PC-3 (cell line): ENCODE data around the gene SYT7. TPM values are rescaled to one million over a fixed set of nuclear protein-coding genes. Genes with fewer than 3 reads are reported as not detected.

ENCODE experiments used
- ATAC-seq: fragments of 200-7000 bp; cut with Tn5 transposase; 2 replicates; pipeline ENCODE4 v1.9.1; 2020; ENCODE audit warnings: mild to moderate bottlenecking, moderate library complexity
- BruUV-seq: library from RNA; stranded (reverse); fragments of 400-500 nt; replicated peaks from 2 replicates; lab custom pipeline; 2021; lab: Mats Ljungman, UMichigan
- CTCF ChIA-PET: fragments of 300-600 bp; sonication (Branson Sonifier 250); formaldehyde crosslinking; loops from one replicate; lab custom pipeline; 2022; ENCODE audit warnings: antibody characterized with exemption; lab: Charles Lee
- POLR2A ChIA-PET: fragments of 300-600 bp; sonication (Branson Sonifier 250); formaldehyde crosslinking; loops from one replicate; lab custom pipeline; 2022; ENCODE audit warnings: antibody characterized with exemption; ENCODE audit not compliant: unreplicated experiment; lab: Charles Lee
- DNase-seq: peaks from one replicate; pipeline ENCODE4 v3.0.0-alpha.2; 2015
- H2AFZ ChIP-seq: fragments of 300-600 bp; sonication (generic); 2 replicates; pipeline ENCODE4 v1.6.0; 2016; ENCODE audit warnings: antibody characterized with exemption, low read length
- H3F3A ChIP-seq: fragments of 300-600 bp; sonication (generic); one replicate; pipeline ENCODE4 v1.6.0; 2017; ENCODE audit warnings: antibody characterized with exemption, low read length, control low read depth, mild to moderate bottlenecking; ENCODE audit not compliant: unreplicated experiment
- H3K27ac ChIP-seq: fragments of 300-600 bp; sonication (generic); 2 replicates; pipeline ENCODE4 v1.5.1; 2016; ENCODE audit warnings: mild to moderate bottlenecking, low read length
- H3K27me3 ChIP-seq: fragments of 300-600 bp; sonication (generic); 2 replicates; pipeline ENCODE4 v1.6.1; 2016; ENCODE audit warnings: low read length, mixed read lengths
- H3K36me3 ChIP-seq: fragments of 300-600 bp; sonication (generic); 2 replicates; pipeline ENCODE4 v1.6.1; 2016; ENCODE audit warnings: low read depth, mixed run types, low read length, mixed read lengths
- H3K4me1 ChIP-seq: fragments of 300-600 bp; sonication (generic); 2 replicates; pipeline ENCODE4 v1.5.1; 2016; ENCODE audit warnings: low read length; ENCODE audit not compliant: insufficient read depth
- H3K4me2 ChIP-seq: fragments of 300-600 bp; sonication (generic); 2 replicates; pipeline ENCODE4 v1.6.0; 2016; ENCODE audit warnings: low read length
- H3K4me3 ChIP-seq: fragments of 300-600 bp; sonication (generic); 2 replicates; pipeline ENCODE4 v1.5.1; 2016; ENCODE audit warnings: mild to moderate bottlenecking, low read length, mixed read lengths
- H3K79me2 ChIP-seq: fragments of 300-600 bp; sonication (generic); 2 replicates; pipeline ENCODE4 v1.6.1; 2017; ENCODE audit warnings: low read length, mixed read lengths
- H3K9ac ChIP-seq: fragments of 300-600 bp; sonication (generic); 2 replicates; pipeline ENCODE4 v1.6.0; 2016; ENCODE audit warnings: mild to moderate bottlenecking, low read length
- H3K9me2 ChIP-seq: fragments of 300-600 bp; sonication (generic); replicated peaks from 2 replicates; pipeline ENCODE4 v1.6.1; 2016; ENCODE audit warnings: mixed run types, low read length, mixed read lengths
- H3K9me3 ChIP-seq: fragments of 300-600 bp; sonication (generic); 2 replicates; pipeline ENCODE4 v1.6.1; 2016; ENCODE audit warnings: low read length, mixed read lengths
- H4K20me1 ChIP-seq: fragments of 300-600 bp; sonication (generic); 2 replicates; pipeline ENCODE4 v1.6.1; 2016; ENCODE audit warnings: low read length, mixed read lengths
- CTCF ChIP-seq: fragments of 300-600 bp; sonication (generic); conservative IDR thresholded peaks from 2 replicates; pipeline ENCODE4 v1.5.1; 2017; ENCODE audit warnings: antibody characterized with exemption, low read depth, mild to moderate bottlenecking, low read length
- EZH2 ChIP-seq: fragments of 300-600 bp; sonication (generic); IDR thresholded peaks from one replicate; pipeline ENCODE4 v1.6.1; 2017; ENCODE audit warnings: antibody characterized with exemption, mild to moderate bottlenecking, low read length; ENCODE audit not compliant: unreplicated experiment
- EZH2phosphoT487 ChIP-seq: fragments of 300-600 bp; sonication (generic); IDR thresholded peaks from 2 replicates; pipeline ENCODE4 v1.6.1; 2018; ENCODE audit warnings: mild to moderate bottlenecking, antibody characterized with exemption, low read length, borderline replicate concordance
- intact Hi-C: fragments of 100-400 bp; cut with micrococcal nuclease; formaldehyde crosslinking; loops from 2 replicates; pipeline ENCODE4 v1.9.0; 2023
- total RNA-seq: library from RNA; depleted of rRNA; stranded (reverse); fragments of >200 nt; gene quantifications from 2 replicates; pipeline ENCODE4 v1.2.3, GENCODE V29; 2014

SYT7 gene
- total RNA-seq, 1 experiment from 2014 or later, result 23.2 TPM

DNA sequence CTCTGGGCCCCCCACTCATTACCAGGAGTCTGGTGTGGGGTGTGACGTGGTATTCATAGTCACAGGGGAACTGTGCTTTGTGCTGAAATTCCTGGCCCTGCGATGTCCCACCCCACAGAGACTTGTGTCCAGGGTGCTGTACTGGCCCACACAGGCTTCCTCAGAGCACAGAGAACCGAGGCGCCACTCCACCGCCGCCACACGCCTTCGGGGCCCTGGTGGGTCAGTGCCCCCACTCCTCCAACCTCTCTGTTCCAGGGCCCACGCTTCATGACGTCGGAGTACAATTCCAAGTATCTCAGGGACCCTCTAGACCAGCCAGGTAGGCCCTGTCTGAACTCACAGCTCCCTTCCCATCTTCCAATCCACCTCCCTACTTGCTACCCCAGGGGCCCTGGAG, 95.8 kb downstream of the SYT7 start:
- H3K27me3 ChIP-seq, result no peaks in the 10 kb centered on the region
- ChIA-PET POLR2A (no interaction called here), CTCF (no interaction called here)
- no TSS peak for BruUV-seq
- H3K36me3 ChIP-seq, result no peaks in the 10 kb centered on the region
- H3K9me3 ChIP-seq, result no peaks in the 10 kb centered on the region
- no peak for TF ChIP-seq EZH2
- no peak for TF ChIP-seq EZH2phosphoT487
- no peak for TF ChIP-seq CTCF
- no peak overlapping the region for H2AFZ ChIP-seq
- no peak for ATAC-seq
- no peak overlapping the region for H3K9ac ChIP-seq
- no peak overlapping the region for H3K4me2 ChIP-seq
- H3F3A ChIP-seq, result no peaks in the 10 kb centered on the region
- no peak overlapping the region for H3K4me3 ChIP-seq
- DNase-seq, result no peak
- H3K79me2 ChIP-seq, result no peaks in the 10 kb centered on the region
- H3K4me1 ChIP-seq, result peaks cover 51% of the 10 kb centered on the region
- no peak overlapping the region for H3K27ac ChIP-seq
- no peaks in the 10 kb centered on the region for H4K20me1 ChIP-seq
- no peaks in the 10 kb centered on the region for H3K9me2 ChIP-seq
- intact Hi-C loops, result no loop called here

DNA sequence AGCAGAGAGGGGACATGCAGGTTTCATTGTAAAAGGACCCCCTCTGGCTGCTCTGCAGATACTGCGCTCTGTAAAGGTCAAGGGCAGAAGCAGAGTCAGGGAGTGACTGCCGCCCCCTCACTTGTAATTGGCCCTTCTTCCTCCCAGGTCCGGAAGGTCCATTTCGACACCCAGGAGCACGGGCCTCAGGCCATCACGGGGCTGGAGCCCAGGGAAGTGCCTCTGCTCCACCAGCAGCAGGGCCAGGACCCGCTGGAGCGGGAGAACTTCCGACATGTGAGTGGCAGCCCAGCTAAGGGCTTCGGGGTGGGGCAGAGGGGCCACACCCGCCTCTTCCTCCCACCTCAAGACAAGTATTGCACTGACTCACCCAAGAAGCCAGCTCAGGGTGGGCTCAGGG, 96.3 kb downstream of the SYT7 start:
- Histone ChIP-seq H3K4me2 (no peak overlapping the region), H3K36me3 (no peaks in the 10 kb centered on the region), H3K27ac (no peak overlapping the region), H2AFZ (no peak overlapping the region), H3F3A (no peaks in the 10 kb centered on the region), H4K20me1 (no peaks in the 10 kb centered on the region), H3K4me1 (peaks cover 46% of the 10 kb centered on the region), H3K79me2 (no peaks in the 10 kb centered on the region), H3K9me2 (no peaks in the 10 kb centered on the region), H3K4me3 (no peak overlapping the region), H3K9ac (no peak overlapping the region), H3K27me3 (no peaks in the 10 kb centered on the region), H3K9me3 (no peaks in the 10 kb centered on the region)
- ATAC-seq, result no peak
- POLR2A ChIA-PET, result interaction anchor here (0.7 kb wide), 1 partner anchor 65 kb away, joined by 3 read pairs; no protein-coding TSS in a partner anchor
- TF ChIP-seq CTCF, result no peak
- no peak for TF ChIP-seq EZH2phosphoT487
- CTCF ChIA-PET, result no interaction called here
- BruUV-seq, result no TSS peak
- intact Hi-C loops, result no loop called here
- no peak for DNase-seq

DNA sequence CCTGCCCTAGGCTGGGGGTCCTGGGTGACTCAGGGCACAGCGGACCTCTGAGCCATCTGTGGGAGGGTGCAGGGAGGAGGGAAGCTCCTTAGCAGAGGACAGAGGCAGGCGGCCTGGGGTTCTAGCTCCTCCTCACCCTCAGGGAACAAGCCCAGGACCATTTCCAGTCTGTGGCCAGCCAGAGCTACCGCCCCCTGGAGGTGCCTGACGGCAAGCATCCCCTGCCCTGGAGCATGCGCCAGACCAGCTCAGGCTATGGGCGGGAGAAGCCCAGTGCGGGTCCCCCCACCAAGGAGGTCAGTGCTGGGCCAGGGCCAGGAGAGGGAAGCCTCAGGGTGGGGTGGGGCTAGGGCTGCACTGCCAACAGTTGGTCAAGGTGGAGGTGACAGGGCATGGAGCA, 98.4 kb downstream of the SYT7 start:
- POLR2A ChIA-PET, result no interaction called here
- Histone ChIP-seq H3K9me2 (no peaks in the 10 kb centered on the region), H3K9ac (no peak overlapping the region), H4K20me1 (no peaks in the 10 kb centered on the region), H2AFZ (no peak overlapping the region), H3K4me3 (no peak overlapping the region), H3K79me2 (no peaks in the 10 kb centered on the region), H3K27ac (no peak overlapping the region), H3F3A (no peaks in the 10 kb centered on the region), H3K36me3 (no peaks in the 10 kb centered on the region), H3K27me3 (no peaks in the 10 kb centered on the region), H3K4me2 (no peak overlapping the region), H3K9me3 (no peaks in the 10 kb centered on the region), H3K4me1 (peaks cover 26% of the 10 kb centered on the region)
- intact Hi-C loops, result no loop called here
- DNase-seq (peak; percentile 37), ATAC-seq (peak; percentile 27; the same call in 1 of the 2 replicates)
- no TSS peak for BruUV-seq
- CTCF ChIA-PET, result interaction anchor here (0.6 to 1.3 kb wide), 5 partner anchors 12 to 156 kb away, joined by 3 read pairs; no protein-coding TSS in a partner anchor
- TF ChIP-seq EZH2phosphoT487, result no peak
- TF ChIP-seq CTCF, result peak; percentile 75
- no peak for TF ChIP-seq EZH2
